A673 (cell line): Measurements from ENCODE around the gene GXYLT1. TPM values are rescaled to one million over a fixed set of nuclear protein-coding genes. Genes with fewer than 3 reads are reported as not detected.

Source experiments
- BruUV-seq: library from RNA; stranded (reverse); fragments of 400-500 nt; replicated peaks from 2 replicates; lab custom pipeline; 2021; lab: Mats Ljungman, UMichigan
- CTCF ChIA-PET: fragments of 300-600 bp; sonication (Branson Sonifier 250); formaldehyde crosslinking; loops from one replicate; lab custom pipeline; 2022; ENCODE audit warnings: antibody characterized with exemption; lab: Charles Lee
- POLR2A ChIA-PET: fragments of 300-600 bp; sonication (Branson Sonifier 250); formaldehyde crosslinking; loops from one replicate; lab custom pipeline; 2022; ENCODE audit warnings: antibody characterized with exemption; ENCODE audit not compliant: low non-redundant PET; lab: Charles Lee
- DNase-seq: peaks from one replicate; pipeline ENCODE4 v3.0.0-alpha.2; 2015; ENCODE audit warnings: low spot score
- H3K27ac ChIP-seq: fragments of 200-600 bp; sonication (generic); 2 replicates; pipeline ENCODE4 v1.5.1; 2016; ENCODE audit warnings: mixed run types, low read depth, mild to moderate bottlenecking, mixed read lengths, antibody characterized with exemption, low read length; ENCODE audit not compliant: poor library complexity, severe bottlenecking
- H3K27me3 ChIP-seq: fragments of 200-600 bp; sonication (generic); replicated peaks from 2 replicates; pipeline ENCODE4 v1.6.1; 2017; ENCODE audit warnings: mixed run types, low read depth, mild to moderate bottlenecking, mixed read lengths, antibody characterized with exemption, low read length; ENCODE audit not compliant: insufficient read depth, poor library complexity
- H3K36me3 ChIP-seq: fragments of 200-600 bp; sonication (generic); 2 replicates; pipeline ENCODE4 v1.6.1; 2016; ENCODE audit warnings: mixed run types, mild to moderate bottlenecking, mixed read lengths, antibody characterized with exemption, low read length; ENCODE audit not compliant: insufficient read depth, poor library complexity, severe bottlenecking
- H3K4me1 ChIP-seq: fragments of 200-600 bp; sonication (generic); 2 replicates; pipeline ENCODE4 v1.6.1; 2017; ENCODE audit warnings: mixed run types, mild to moderate bottlenecking, mixed read lengths, antibody characterized with exemption, low read length; ENCODE audit not compliant: insufficient read depth, poor library complexity, severe bottlenecking
- H3K4me3 ChIP-seq: fragments of 200-600 bp; sonication (generic); 2 replicates; pipeline ENCODE4 v1.5.1; 2016; ENCODE audit warnings: low read depth, mixed run types, mild to moderate bottlenecking, mixed read lengths, low read length; ENCODE audit not compliant: poor library complexity, severe bottlenecking
- H3K9me3 ChIP-seq: fragments of 200-600 bp; sonication (generic); 2 replicates; pipeline ENCODE4 v1.6.1; 2016; ENCODE audit warnings: mixed run types, low read depth, mild to moderate bottlenecking, mixed read lengths, antibody characterized with exemption, low read length; ENCODE audit not compliant: poor library complexity, severe bottlenecking
- CTCF ChIP-seq: fragments of 300-800, 200-600 bp; sonication (generic); conservative IDR thresholded peaks from 2 replicates; pipeline ENCODE4 v1.5.1; 2017; ENCODE audit warnings: low read depth, mild to moderate bottlenecking, antibody characterized with exemption, low read length, moderate library complexity, mixed read lengths
- EZH2 ChIP-seq: fragments of 200-600 bp; sonication (generic); IDR thresholded peaks from 2 replicates; pipeline ENCODE4 v1.6.1; 2017; ENCODE audit warnings: borderline replicate concordance, low read depth, mild to moderate bottlenecking, mixed read lengths, antibody characterized with exemption, low read length; ENCODE audit not compliant: poor library complexity, severe bottlenecking
- intact Hi-C: fragments of 100-400 bp; cut with micrococcal nuclease; formaldehyde crosslinking; loops from one replicate; pipeline ENCODE4 v1.10.0; 2022; ENCODE audit not compliant: unreplicated experiment
- total RNA-seq: library from RNA; stranded (reverse); gene quantifications from 2 replicates; pipeline ENCODE4 v1.2.3, GENCODE V29; 2021

The GXYLT1 gene
- total RNA-seq, 1 experiment from 2014 or later: 25.0 TPM

GRCh38 chr12:42126963-42127362, 17.7 kb downstream of the GXYLT1 start:
- no peaks in the 10 kb centered on the region for H3K27me3 ChIP-seq
- no peak for DNase-seq
- POLR2A ChIA-PET: no interaction called here
- CTCF ChIA-PET: no interaction called here
- no peak overlapping the region for H3K27ac ChIP-seq
- TF ChIP-seq CTCF (no peak), EZH2 (no peak)
- intact Hi-C loops: loop anchor here (5.0 kb wide), 1 partner anchor 355 kb away; no protein-coding TSS in a partner anchor
- no peak overlapping the region for H3K4me3 ChIP-seq
- BruUV-seq: no TSS peak
- H3K4me1 ChIP-seq: peaks cover 28% of the 10 kb centered on the region
- no peaks in the 10 kb centered on the region for H3K36me3 ChIP-seq
- no peaks in the 10 kb centered on the region for H3K9me3 ChIP-seq

- intact Hi-C loops: loop anchor here (5.0 kb wide), 1 partner anchor 357 kb away; no protein-coding TSS in a partner anchor
- DNase-seq: no peak
- Histone ChIP-seq H3K9me3 (no peaks in the 10 kb centered on the region), H3K27ac (no peak overlapping the region), H3K27me3 (no peaks in the 10 kb centered on the region), H3K4me1 (peaks cover 15% of the 10 kb centered on the region), H3K4me3 (no peak overlapping the region), H3K36me3 (no peaks in the 10 kb centered on the region)
- no TSS peak for BruUV-seq
- TF ChIP-seq CTCF (no peak), EZH2 (no peak)
- ChIA-PET POLR2A (no interaction called here), CTCF (no interaction called here)
These were observed 19.3 kb downstream of the GXYLT1 start for GRCh38 chr12:42125388-42125767.

GRCh38 chr12:42124764-42125387, 19.8 kb downstream of the GXYLT1 start:
- H3K9me3 ChIP-seq: no peaks in the 10 kb centered on the region
- POLR2A ChIA-PET: no interaction called here
- no peaks in the 10 kb centered on the region for H3K36me3 ChIP-seq
- DNase-seq: no peak
- no peak overlapping the region for H3K27ac ChIP-seq
- CTCF ChIA-PET: no interaction called here
- H3K4me1 ChIP-seq: peaks cover 10% of the 10 kb centered on the region
- no peaks in the 10 kb centered on the region for H3K27me3 ChIP-seq
- BruUV-seq: no TSS peak
- TF ChIP-seq EZH2 (no peak), CTCF (no peak)
- intact Hi-C loops: loop anchor here (5.0 kb wide), 1 partner anchor 357 kb away; no protein-coding TSS in a partner anchor
- no peak overlapping the region for H3K4me3 ChIP-seq
